ENCODE results near the gene DNM3. TPM values are rescaled to one million over a fixed set of nuclear protein-coding genes. Genes with fewer than 3 reads are reported as not detected.

Gene DNM3
- total and polyA plus RNA-seq, 9 of the 15 experiments (the other 6 are each of a cell fraction or from before 2014, with no cell fraction given), result 0.08 to 0.36 (median 0.22) TPM; not detected in 1

- Histone ChIP-seq H3K79me2 (ENCODE audit: control insufficient read depth, insufficient read depth, low read length) (no peaks in the 10 kb centered on the region), H4K20me1 (replicated peaks; ENCODE audit: control insufficient read depth, insufficient read depth, low read length) (no peaks in the 10 kb centered on the region), H3K9me3 (replicated peaks; ENCODE audit: control insufficient read depth, insufficient read depth, low read depth, low read length) (no peaks in the 10 kb centered on the region), H3K9ac (ENCODE audit: insufficient read depth in 1 of 2, low read depth in 2 of 2, low read length in 2 of 2) (no peak overlapping the region), H3K27ac (ENCODE audit: extremely low read depth, low read depth, low read length) (no peak overlapping the region), H3K4me2 (ENCODE audit: insufficient read depth, low read length) (no peak overlapping the region), H3K4me3 (no peak overlapping the region), H3K9me1 (ENCODE audit: control insufficient read depth, insufficient read depth, low read length) (no peaks in the 10 kb centered on the region), H2AFZ (ENCODE audit: low read depth, low read length) (no peak overlapping the region), H3K36me3 (ENCODE audit: control insufficient read depth, insufficient read depth, low read length) (no peaks in the 10 kb centered on the region), H3K4me1 (replicated peaks in 1 of 2; ENCODE audit: control insufficient read depth in 2 of 2, insufficient read depth in 2 of 2, low read length in 2 of 2) (no peaks in the 10 kb centered on the region), H3K27me3 (ENCODE audit: control insufficient read depth in 2 of 2, insufficient read depth in 2 of 2, low read length in 2 of 2) (peaks cover 5 to 11% of the 10 kb centered on the region in 2 experiments; a peak in 3 of 5 replicates)
- no peak for FAIRE-seq
- POLR2A ChIA-PET, result no interaction called here
- no peak for ATAC-seq
- CTCF ChIA-PET (ENCODE audit: low intra/inter-chr PET ratio), result no interaction called here
- in situ Hi-C loops (cut with MboI), result loop anchor here (10.0 kb wide), 1 partner anchor 589 kb away; no protein-coding TSS in a partner anchor
- no peak for TF ChIP-seq MAZ (CRISPR knock-in tag; conservative IDR thresholded peaks at IDR 0.05 in 1 of 2, IDR thresholded peaks at IDR 0.05 in 1 of 2)
- no peak for TF ChIP-seq PBX2 (CRISPR knock-in tag; IDR thresholded peaks at IDR 0.05; ENCODE audit: low read depth)
- TF ChIP-seq PBX2 (tag; conservative IDR thresholded peaks at IDR 0.05; ENCODE audit: low read depth), result peak; percentile 76
- no peak for DNase-seq (ENCODE audit: extremely low read depth in 1 of 4, low spot score in 3 of 4)
- WGBS (ENCODE audit: insufficient coverage, low coverage, missing lambda C conversion rate), result 1% methylated on average over 5 of the region's 5 CpGs
- BruUV-seq (replicated peaks), result no TSS peak
- intact Hi-C loops (cut with micrococcal nuclease), result loop anchor here (10.0 kb wide), 1 partner anchor 739 kb away; the partner anchor contains the start of gene MYOC
These were observed 552.1 kb downstream of the DNM3 start for GRCh38 chr1:172393354-172393753.
